ENCODE measurements around the gene SPATA33.
A peak's percentile ranks its signal among the peaks of the same experiment; 100 is the strongest.
"Not testable (repeated sequence)": the region's sequence is repeated elsewhere in the genome, so short reads cannot be mapped to it uniquely, and the experiment has no call there.

Gene SPATA33

DNA sequence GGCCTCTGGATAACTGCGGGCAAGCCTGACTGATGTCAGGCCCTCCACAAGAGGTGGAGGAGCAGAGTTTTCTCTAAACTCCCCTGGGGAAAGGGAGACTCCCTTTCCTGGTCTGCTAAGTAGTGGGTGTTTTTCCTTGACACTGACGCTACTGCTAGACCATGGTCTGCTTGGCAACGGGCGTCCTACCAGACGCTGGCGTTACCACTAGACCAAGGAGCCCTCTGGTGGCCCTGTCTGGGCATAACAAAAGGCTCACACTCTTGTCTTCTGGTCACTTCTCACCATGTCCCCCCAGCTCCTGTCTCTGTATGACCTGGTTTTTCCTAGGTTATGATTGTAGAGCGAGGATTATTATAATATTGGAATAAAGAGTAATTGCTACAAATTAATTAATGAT is 9.4 kb downstream of the SPATA33 start:
- DNase-seq = not testable (repeated sequence)

DNA sequence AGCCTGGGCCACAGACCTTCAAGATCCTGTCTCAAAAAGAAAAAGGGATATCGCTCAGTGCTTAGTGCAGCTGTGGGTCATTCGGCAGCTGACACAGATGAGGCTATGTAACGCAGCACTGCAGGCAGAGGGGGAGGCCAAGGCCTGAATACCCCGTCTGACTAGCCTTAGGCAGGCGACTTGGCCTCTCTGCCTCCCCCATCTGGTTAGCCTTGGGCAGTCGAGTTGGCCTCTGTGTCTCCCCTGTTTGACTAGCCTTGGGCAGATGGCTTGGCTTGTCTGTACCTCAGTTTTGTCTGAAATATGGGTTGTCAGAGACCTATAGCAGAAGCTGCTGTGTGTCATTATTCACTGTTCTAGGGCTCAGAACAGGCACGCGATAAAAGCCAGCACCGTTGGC is 10.0 kb downstream of the SPATA33 start:
- no peak for DNase-seq

DNA sequence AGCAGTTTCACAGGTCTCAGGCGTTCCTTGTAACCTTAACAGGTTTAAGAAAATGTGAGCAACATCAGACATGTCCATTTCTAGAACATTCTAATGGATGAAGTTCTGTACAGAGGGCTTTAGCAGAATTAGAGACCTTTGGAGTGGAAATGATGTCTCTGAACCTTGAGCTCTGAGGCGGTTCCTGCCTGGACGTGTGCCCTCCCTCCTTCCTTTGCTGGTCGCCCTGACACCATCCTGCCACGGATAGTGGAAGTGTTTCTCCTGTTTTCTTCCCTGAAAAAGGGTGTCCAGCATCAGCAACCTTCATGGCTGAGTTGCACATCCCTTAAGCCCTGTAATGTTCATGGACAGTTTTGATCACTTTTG is 11.1 kb downstream of the SPATA33 start:
- DNase-seq = no peak

DNA sequence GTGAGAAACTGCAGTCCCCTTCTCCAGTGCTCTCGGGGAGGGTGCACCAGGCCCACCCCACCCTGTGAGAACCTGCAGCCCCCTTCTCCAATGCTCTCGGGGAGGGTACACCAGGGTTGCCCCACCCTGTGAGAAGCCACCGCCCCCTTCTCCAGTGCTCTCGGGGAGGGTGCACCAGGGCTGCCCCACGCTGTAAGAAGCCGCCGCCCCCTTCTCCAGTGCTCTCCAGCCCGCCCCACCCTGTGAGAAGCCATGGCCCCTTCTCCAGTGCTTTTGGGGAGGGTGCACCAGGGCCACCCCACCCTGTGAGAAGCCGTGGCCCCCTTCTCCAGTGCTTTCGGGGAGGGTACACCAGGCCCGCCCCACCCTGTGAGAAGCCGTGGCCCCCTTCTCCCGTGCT is 12.1 kb downstream of the SPATA33 start:
- no peak for DNase-seq

DNA sequence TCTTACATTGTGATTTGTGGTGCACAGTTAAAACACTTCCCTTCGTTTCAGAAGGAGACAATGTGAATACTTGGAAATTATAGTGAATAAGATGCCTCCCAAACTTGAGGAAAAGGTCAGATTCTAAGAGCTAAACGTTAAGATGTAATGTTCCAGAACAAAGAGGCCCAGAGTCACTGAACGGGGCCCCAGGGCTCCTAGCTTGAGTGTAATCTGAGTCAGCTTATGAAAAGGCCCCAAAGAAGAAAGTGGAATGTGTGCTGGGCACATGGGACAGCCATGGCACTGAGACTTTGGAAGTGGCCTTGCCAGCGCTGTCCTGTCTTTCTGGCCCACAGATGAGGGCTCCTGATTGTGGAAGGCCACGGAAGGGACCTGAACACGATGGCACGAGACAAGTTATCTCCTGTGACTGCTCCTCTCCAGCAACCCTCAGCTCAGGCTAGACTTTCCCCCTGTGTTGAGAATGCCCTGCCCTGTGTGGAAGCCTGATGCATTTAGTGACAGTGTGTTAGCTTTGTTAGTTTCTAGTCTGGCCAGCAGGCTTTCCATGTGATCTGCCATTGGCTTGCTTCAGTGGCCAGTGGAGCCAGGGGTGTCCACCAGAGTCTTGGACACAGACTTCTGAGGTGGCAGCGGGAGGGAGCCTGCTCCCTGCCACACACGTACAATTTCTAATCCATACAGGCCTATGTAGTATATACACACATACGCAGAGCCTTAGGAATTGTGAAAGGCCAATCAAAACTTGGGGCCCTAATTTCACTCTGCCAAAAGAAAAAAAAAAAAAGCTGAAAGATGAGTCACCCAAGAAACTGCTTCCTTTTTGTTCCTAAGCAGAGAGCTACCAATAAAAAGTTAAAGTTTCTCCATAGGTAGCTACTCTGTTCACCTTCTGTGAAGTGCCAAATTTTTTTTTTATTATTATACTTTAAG is 13.1 kb downstream of the SPATA33 start:
- no peak for DNase-seq

DNA sequence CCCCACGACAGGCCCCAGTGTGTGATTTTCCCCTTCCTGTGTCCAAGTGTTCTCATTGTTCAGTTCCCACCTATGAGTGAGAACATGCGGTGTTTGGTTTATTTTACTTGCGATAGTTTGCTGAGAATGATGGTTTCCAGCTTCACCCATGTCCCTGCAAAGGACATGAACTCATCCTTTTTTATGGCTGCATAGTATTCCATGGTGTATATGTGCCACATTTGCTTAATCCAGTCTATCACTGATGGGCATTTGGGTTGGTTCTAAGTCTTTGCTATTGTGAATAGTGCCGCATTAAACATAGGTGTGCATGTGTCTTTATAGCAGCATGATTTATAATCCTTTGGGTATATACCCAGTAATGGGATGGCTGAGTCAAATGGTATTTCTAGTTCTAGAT is 13.9 kb downstream of the SPATA33 start:
- DNase-seq = not testable (repeated sequence)

DNA sequence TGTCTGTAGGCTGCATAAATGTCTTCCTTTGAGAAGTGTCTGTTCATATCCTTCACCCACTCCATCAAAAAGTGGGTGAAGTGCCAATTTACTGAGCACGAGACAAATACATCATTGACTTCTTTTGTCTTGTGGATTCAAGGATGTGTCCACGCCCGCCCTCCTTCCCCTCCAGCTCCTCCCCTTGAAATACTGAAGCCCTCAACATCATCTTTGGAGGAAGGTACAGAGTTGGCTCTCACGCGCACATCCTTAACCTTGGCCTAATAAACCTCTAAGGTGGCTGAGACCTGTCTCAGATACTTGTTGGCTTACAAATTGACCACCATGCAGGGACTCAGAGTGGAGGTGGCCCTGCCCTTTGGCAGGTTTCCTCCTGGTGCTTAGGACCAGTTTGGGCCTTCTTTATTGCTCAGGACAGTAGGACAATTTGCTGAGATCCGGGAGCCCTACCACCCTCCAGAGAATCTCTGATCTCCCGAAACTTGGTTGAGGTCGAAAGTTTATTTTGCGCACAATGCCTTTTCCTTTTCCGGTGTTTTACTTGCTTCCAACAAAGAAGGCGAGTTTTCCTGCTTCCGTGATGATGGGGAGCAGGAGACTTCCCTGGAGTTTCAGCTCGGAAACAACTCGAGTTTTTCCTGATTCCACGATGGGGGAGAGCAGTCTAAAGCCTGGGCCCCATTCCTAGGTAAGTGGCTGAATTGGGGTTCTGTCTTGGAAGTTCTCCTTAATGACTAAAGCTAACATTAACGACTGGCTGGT is 14.7 kb downstream of the SPATA33 start:
- no peak for DNase-seq

DNA sequence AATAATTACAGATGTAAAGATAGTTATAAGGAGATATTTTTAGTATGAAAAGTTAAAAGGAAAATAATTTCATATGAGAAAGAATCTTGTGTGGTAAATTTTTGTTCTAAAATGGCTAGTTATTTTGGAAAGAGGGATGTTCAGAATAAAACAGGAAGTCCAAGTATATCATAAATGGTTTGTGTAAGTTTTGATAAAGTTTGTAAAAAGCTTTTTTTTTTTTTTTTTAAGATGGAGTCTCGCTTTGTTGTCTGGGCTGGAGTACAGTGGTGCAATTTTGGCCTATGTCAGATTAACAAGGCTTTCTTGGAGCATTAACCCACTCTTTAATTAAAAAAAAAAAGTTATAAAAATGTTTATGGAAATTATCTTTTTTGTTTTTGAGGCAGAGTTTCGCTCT is 20.6 kb downstream of the SPATA33 start:
- no peak for DNase-seq

DNA sequence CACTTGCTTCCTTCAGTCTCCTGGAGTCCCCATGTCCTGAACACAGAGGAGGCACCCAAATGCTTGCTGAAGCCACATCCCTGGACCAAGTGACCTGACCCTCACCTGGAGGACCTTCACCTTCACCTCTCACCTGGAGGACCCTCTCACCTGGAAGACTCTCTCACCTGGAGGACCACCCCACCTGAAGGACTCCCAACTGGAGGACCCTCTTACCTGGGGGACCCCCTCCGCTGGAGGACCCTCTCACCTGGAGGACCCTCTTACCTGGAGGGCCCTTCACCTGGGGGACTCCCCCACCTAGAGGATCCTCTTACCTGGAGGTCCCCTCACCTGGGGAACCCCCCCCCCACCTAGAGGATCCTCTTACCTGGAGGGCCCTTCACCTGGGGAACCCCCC is 28.3 kb downstream of the SPATA33 start:
- DNase-seq = no peak

DNA sequence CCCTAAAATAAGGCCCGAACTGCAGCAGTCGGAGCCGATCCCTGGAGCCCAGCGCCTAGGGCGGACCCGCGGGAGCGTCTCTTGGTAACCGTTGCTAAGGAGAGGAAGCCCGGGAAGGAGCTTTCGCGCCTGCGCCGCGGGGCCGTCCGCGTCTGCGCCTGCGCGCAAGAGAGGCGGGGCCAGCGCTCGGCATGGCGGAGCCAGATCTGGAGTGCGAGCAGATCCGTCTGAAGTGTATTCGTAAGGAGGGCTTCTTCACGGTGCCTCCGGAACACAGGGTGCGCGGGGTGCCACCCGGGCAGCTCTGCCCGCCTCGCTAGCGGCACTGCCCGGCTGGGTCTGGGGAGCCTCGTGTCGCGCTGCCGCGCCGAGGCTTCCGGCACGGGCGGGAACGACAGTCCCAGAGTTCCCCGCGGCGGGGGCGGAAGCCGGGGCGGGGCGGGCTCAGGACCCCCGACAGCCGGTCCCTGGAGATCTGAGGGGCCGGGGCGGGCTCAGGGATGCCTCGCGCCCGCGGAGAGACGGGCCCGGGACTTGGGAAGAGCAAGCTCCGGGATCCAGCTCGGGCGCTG is 29.0 kb downstream of the SPATA33 start, which contains the start of gene CDK10:
CDK10 (plus strand) TSS at position 170 of the 572 bp plus-strand sequence; CDS start at position 192, 22 bp downstream.
- peak; percentile 67 for DNase-seq

DNA sequence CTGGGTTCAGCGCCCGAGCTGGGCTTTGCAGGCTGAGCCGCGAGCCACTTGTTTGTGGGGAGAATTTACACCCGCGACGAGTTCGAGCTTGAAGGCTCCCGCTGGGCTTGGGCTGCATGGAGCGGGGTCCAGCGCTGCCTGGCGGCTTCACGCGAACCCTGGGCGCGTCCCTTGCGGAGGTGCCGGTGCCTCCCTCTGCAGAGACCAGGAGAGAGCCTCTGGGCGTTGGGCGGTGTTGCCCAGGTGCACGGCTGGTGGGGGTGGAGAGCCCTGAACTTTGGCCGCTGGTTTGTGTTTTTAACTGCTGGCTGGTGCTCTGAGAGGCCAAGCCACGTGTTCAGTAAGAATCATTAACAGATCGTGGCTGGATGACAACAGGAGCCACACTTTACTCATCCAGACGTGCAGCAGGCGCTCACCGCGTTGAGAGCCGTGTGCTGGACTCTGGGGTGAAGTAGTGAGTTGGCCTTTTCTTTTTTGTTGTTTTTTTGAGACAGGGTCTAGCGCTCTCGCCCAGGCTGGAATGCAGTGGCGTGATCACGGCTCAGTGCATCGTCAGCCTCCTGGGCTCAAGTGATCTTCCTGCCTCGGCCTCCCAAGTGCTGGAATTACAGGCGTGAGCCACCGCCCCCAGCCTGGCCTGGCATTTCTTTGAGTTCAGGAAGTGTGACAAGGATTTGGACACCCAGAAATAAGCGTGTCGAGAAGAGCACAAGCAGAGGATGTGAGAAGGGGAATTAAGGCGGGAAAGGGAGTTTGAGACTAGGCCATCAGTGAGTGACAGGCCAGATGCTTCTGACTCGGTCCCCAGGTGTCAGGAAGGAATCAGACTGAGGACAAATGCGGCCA is 29.7 kb downstream of the SPATA33 start:
- peak; percentile 27 for DNase-seq

DNA sequence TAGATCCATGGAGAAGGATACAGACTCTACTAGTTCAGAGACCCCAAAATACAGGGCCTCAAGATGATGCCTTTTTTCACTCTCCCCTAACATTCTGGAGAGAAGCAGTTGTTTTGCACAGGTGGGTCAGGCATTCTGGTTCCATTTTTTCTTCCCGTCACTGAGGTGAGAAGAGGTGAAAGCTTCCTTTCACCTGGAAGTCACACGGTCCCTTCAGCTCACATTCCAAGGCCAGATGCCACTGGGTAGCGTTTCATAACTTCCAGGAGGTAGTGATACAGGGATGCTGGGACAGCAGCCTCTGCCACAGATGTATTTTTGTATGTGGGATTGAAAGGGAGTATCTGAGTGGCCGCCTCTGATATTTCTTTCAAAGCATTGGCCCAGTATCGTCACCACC is 30.8 kb downstream of the SPATA33 start:
- DNase-seq = no peak

DNA sequence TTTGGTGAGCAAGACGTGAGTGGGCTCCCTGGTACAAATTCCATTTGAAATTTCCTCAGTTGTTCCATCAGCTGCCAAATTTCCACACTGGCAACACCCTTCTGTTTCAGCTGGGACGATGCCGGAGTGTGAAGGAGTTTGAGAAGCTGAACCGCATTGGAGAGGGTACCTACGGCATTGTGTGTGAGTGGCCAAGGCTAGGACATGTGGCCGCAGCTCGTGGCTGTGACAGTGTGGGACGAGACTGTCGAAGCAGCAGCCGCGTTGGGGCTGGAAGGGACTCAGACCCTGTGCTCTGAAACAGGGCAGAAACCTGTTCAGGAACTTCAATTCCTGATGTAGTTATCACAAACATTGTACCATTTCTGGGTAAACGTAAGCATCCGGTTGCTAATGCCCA is 31.5 kb downstream of the SPATA33 start:
- no peak for DNase-seq

DNA sequence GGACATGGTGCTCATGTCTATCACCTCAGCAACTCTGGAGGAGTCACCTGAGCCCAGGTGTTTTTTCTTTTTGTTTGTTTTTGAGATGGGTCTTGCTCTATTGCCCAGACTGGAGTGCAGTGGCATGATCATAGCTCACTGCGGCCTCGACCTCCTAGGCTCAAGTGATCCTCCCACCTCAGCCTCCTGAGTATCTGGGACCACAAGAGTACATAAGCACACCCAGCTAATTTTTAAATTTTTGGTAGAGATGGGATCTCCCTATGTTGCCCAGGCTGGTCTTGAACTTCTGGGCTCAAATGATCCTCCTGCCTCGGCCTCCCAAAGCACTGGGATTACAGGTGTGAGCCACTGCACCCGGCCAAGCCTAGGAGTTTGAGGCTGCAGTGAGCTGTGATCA is 32.0 kb downstream of the SPATA33 start:
- not testable (repeated sequence) for DNase-seq

DNA sequence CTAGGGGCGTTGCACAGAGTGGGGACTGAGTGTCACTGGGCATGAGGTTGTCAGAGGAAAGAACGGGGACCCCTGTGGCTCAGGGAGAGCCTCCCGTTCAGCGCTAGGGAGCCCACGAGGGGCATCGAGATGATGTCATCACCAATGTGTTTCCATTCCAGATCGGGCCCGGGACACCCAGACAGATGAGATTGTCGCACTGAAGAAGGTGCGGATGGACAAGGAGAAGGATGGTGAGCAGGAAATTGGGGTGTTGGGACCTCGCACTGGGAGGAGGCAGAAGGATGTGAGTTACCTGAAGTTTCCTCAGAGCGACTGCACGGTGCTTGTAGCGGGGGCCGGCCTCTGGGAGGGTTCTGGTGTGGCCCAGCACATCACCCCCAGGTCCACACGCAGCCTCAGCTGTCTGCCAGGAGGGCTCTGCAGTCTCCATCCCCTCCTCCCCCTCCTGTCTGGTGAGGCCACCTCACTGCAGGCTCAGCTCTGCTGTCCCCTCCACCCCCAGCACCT is 32.8 kb downstream of the SPATA33 start:
- DNase-seq = no peak

DNA sequence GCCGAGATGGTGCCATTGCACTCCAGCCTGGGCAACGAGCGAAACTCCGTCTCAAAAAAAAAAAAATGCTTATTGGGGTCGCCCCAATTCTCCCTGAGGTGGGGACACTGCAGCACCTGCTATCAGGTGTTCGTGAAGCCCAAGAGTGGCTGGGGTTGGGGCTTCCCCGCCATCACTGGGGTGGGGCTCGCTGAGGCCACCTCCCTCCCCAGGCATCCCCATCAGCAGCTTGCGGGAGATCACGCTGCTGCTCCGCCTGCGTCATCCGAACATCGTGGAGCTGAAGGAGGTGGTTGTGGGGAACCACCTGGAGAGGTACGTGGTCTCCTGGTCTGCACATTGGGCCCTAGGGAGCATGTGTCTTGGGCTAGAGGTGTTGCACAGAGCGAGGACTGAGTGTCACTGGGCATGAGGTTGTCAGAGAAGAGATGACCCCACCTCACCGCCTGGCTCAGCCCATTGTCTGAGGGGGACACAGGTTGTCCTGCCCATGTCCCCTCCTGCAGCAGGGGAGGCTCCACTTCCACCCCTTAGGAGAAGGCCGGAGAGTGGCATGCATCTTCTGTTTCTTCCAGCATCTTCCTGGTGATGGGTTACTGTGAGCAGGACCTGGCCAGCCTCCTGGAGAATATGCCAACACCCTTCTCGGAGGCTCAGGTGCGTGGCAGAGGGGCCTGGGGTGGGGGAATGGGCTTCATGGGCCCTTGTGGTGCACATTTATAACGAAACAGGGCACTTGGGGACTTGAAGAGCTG is 33.8 kb downstream of the SPATA33 start:
- DNase-seq = no peak

DNA sequence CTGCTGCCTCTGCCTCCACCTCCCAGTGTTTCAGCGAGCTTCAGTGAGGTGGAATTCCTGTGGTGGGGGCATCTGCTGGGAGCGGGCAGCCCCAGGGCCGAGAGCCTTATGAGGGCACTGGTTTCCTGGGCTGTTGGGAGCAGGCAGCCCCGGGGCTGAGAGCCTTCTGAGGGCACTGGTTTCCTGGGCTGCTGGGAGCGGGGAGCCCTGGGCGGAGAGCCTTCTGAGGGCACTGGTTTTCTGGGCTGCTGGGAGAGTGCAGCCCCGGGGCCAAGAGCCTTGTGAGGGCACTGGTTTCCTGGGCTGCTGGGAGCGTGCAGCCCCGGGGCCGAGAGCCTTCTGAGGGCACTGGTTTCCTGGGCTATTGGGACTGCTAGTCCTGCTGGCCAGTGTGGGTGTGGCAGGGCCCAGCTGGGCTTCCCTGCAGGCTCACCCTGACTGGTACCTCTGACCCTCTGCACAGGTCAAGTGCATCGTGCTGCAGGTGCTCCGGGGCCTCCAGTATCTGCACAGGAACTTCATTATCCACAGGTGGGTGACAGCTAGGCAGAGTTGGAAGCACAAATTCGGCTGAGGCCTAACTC is 34.4 kb downstream of the SPATA33 start:
- no peak for DNase-seq

DNA sequence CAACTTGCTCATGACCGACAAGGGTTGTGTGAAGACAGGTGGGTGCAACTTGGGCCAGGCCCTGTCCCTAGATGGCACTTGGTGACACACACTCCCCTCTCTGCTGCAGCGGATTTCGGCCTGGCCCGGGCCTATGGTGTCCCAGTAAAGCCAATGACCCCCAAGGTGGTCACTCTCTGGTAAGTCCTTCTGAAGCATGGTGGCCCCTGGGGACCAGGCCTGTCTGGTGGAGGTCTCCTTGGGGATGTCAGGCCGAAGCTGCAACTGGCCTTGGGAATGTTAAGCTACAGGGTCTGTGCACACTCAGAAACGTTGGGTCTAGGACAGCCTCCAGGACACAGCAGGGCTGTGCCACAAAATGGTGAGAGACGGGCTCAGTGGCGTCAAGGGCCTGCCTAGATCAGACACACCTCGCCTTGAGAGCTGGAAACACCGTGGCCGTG is 35.7 kb downstream of the SPATA33 start:
- DNase-seq = no peak

DNA sequence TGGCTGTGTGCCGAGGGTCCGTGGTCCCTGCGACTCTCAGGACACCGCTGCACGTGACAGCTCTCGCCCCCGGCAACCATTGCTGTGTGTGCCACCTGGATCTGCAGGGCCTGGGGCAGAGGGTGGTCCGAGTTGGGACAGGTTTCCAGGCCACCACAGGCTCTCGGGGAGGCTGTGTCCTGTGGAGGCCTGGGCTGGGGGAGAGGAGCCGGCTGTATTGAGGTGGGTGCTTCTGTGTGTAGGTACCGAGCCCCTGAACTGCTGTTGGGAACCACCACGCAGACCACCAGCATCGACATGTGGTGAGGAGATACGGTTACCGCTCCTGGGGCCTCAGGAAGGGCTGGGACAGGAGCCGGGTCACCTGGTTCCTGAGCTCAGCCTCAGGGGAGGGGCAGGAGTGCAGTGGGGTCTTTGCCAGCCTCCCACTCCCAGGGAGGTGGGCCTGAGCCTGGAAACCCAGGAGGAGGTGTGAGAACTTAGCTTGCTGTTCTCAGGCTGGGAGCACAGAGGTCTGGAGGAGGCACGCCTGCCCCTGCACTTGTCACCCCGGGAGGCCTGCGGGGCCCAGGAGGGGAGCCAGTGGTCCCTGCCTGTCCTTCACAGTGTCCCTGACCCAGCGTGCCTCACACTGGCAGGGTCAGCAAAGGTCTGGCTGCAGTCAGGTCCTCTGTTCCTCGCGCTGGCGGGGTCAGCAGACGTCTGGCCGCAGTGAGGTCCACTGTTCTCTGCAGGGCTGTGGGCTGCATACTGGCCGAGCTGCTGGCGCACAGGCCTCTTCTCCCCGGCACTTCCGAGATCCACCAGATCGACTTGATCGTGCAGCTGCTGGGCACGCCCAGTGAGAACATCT is 36.5 kb downstream of the SPATA33 start:
- DNase-seq = no peak

DNA sequence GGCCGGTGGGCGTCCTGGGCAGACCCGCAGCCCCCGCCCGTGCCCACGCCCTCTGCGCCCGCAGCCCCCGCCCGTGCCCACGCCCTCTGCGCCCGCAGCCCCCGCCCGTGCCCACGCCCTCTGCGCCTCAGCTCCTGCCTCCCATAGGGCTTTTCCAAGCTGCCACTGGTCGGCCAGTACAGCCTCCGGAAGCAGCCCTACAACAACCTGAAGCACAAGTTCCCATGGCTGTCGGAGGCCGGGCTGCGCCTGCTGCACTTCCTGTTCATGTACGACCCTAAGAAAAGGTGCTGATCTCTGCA is 37.1 kb downstream of the SPATA33 start:
- DNase-seq = not testable (repeated sequence)

Data from NCI-H1105 treated with DMSO at 0.1 percent for 48 hours (cell line).